GM18867 (cell line): ENCODE results near the gene ABCG2.

Experiments used
- ATAC-seq: cut with Tn5 transposase; IDR thresholded peaks from one replicate; pipeline ENCODE4 v1.9.1; 2021; ENCODE audit warnings: mild to moderate bottlenecking, moderate library complexity; ENCODE audit not compliant: unreplicated experiment

ABCG2 gene

DNA sequence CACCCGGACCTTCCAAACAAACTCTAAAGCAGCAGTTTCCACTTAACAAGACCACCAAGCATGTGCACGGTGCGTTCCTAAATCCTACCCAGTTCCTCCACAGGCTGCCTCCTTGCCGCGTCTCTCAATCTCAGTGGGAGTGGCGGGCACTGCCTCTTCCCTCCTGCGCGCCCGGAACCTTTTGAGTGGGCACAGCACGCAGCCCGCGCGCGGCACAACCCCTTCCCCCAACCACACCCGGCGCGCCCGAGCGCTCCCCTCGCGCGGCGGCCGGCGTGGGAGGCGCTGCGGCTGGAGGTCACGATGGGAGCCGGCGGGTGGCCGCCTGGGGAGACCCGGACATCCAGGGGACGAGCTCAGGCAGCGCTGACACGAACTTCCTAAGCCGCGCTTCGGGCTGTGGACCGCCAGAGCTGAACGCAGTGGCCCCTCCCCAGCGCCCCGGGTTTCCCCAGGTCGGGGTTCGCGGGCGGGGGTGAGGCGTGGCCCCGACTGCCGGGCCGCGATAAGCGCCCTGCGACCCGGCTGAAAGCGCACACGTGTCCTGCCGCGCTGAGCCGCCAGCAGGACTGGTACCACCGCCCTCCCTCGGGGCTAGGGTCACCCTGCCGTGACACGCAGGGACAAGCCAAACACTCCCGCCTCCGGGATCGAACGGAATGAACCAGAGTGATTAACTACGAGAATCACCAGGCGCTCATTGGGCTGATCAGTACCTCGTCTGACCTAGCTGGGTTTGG is at the start of gene ABCG2:
TSS of gene ABCG2 (minus strand) at position 151 of the 740 bp plus-strand sequence. CDS start 18,644 bp downstream, outside the sequence.
- peak; percentile 61 for ATAC-seq

DNA sequence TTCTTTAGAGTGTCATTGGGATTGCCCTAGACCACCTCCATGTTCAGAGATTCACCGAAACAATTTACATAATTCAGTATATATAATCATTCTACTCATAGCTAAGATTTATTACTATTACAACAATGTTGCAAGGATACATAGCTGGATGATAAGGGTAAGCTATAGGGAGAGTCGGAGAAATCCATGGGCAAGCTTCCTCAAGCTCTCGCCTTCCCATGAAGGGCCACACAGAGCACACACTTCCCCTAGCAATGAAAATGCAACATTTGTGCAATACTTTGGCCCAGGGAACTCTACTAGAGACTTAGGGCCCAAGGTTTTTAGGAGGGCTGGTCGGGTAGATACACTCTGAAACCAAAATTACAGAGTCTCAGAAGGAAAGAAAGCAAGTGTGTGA is 49.7 kb upstream of the ABCG2 start:
- ATAC-seq, result no peak

DNA sequence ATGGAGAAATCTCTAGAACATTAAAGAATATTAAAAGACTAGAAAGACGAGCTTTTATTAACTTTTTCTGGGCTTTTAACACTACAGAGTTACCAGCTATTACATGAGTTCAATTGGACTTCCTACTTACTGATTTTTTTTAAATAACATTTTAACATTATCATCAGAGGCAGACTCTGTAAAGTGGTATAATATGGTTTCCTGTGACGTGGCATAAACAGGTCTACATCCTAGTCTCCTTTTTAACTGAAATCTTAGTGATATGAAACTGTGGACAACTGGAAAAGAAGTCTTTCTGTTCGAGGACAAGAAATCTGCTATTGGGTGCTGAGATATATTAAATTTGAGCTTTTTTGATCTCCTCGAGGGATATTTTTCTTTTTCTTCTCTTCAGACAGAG is 48.7 kb upstream of the ABCG2 start:
- ATAC-seq, result no peak

DNA sequence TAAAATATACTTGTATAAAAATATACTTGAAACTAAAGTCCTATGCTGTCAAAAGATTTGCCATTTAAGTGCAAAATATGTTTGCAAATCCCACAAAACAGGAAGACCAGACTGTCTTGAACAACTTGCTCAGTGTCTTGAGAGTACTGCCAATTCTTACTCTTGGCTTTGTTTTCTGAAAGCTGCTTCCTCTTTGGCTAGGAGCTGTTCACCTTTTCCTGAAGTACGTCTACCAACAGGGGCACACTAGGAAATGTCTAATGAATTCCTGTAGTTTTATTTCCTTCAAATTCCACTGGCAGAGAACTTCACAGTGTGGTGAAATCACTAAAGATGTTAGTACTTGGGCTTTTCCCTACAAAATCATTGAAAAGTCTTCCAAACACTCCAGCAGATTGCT is 46.4 kb upstream of the ABCG2 start:
- no peak for ATAC-seq

DNA sequence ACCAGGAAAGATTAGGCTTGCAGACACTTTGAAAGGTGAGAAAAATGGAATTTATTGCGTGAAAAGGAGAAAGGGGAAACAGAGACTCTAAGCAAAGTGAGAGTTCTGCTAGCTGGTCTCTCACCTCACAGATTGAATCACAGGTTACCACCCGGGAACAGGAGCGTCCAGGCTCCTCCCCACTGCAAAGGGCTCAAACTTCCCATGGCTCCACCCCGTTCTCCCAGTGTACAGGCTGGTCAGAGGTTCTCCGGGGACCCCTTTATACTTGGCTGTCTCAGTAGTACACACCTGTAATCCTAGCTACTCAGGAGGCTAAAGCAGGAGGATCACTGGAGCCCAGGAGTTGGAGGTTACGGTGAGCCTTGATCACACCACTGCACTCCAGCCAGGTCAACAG is 44.0 kb upstream of the ABCG2 start:
- no peak for ATAC-seq

DNA sequence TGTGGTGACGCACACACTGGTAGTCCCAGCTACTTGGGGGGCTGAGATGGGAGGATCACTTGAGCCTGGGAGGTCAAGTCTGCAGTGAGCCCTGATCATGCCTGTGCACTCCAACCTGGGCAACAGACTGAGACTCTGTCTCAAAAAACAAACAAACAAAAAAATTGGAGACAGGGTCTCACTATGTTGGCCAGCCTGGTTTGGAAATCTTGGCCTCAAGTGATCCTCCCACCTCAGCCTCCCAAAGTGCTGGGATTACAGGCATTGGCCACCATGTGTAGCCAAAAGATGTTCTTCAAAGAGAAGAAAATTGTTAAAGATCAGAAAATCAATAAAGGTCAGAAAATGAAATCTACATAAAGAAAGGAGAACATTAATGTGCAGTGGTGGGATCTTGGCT is 41.7 kb upstream of the ABCG2 start:
- no peak for ATAC-seq

DNA sequence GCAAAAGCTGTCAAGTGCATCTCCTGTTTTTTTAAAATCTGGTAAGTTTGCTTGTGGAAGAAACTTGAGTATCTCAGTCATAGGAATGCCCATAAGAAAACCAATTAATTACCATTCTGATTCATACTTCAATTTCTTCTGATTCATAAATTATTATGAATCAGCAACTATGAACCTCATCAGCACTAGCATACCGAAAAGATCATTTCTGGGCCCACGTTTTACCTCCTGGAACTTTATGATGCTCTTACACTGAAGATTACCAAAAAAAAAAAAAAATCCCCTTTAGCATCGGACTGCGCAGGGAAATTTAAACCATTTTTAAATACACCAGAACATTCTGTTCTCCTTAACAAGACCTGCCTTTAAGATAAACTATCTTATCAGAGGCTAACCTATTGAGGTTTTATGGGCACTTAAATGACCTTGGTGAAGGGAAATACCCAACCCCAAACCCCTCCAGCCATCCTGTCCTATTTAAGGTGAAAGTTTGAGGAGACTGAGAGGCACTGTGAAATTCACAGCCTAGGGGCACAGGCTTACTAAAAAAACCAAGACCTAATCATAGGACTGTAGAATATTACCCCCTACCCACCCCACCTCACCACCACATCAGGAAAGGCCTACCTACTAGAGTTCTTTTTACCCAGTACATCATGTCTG is 38.2 kb upstream of the ABCG2 start:
- no peak for ATAC-seq

DNA sequence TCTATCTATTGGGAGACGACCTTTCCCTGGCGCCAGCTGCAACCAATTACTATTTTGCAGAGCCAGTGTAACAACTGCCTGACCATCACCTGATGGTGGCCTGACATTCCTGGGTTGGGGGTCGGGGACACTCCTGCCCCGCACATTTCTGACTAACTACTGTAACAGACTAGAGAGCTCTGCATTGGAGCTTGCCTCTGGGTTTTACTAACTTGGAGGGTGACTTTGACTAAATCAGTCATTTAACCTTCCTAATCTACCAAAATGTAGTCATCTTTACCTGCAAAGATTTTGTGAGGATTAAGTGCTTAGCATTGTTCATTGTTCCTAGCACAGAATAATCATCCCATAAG is 37.5 kb upstream of the ABCG2 start:
- ATAC-seq, result no peak

DNA sequence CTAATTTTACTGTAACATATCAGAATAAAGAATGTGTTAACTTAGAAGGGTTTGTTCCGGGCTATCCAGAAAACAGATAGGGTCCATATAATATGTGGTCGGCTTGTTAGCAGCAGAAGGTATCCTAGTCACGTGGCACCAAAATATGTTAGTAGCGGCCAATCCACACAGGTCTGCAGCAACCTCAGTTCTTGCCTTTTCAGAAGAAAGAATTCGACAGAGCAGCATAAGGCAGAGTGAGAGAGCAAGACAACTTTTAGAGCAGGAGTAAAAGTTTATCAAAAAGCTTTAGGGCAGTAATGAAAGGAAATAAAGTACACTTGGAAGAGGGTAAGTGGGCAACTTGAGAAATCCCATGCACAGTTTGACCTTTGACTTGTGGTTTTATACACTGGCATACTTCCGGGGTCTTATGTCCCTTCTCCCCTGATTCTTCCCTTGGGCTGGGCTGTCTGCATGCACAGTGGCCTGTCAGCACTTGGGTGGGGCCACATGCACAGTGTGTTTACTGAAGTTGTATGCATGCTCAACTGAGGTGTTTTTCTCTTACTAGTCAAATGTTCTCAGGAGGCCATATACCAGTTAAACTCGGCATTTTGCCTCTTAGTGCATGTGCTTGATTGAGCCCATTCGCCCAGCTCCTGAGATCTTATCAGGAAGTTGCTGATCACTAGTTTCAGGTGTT is 37.0 kb upstream of the ABCG2 start:
- ATAC-seq, result no peak

DNA sequence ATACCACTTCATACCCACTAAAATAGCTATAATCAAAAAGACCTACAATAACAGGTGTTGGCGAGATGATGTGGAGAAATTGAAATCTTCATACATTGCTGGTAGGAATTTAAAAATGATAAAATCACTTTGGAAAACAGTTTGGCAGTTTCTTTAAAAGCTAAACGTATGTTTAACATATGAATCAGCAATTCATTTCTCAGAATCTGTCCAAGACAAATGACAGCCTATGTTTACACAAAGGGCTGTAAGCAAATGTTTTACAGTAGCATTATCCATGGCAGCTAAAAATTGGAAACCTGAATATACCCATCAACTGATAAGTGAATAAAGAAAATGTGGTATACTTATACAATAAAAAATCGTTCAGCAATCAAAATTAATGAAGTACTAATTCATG is 33.0 kb upstream of the ABCG2 start:
- ATAC-seq, result no peak

DNA sequence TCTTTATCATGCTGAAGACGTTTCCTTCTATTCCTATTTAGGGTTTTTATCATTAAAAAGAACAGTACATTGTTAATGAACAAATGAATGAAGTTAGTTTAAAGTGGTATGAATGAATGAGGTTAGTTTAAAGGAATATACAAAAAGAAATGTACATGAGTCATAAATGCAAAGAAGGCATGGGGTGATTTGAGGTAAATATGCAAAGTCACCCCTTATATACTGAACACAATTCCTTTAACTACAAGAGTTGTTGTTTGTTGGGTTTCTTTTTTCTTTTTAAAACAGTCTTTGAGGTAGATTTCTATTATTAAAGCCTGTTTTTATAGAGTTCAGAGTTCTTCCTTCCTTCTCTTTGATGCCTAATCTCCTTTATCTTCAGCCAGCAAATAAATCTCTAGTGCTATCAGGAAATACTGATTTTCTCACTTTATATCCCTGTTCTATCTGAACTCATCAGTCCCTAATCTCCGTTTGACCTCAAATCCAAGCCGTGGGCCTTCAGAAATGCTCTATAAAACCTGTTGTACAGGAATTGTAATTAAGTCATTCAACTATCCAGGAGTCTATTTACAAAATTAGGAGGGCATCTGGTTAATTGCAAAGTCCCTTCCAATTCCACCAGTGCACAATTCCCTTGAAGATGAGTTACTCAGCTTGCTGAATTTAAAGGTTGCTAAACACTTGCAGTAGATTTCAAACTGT is 31.6 kb upstream of the ABCG2 start:
- ATAC-seq, result no peak

DNA sequence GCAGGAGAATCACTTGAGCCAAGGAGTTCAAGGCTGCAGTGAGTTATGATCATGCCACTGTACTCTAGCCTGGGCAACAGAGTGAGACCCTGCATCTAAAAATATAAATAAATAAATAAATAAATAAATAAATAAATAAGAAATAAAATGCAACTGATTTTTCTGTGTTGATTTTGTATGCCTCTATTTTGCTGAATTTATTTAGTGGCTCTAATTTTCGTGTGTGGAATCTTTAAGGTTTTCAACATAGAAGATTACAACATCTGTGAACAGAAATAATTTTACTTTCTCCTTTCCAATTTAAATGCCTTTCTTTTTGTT is 30.9 kb upstream of the ABCG2 start:
- no peak for ATAC-seq

DNA sequence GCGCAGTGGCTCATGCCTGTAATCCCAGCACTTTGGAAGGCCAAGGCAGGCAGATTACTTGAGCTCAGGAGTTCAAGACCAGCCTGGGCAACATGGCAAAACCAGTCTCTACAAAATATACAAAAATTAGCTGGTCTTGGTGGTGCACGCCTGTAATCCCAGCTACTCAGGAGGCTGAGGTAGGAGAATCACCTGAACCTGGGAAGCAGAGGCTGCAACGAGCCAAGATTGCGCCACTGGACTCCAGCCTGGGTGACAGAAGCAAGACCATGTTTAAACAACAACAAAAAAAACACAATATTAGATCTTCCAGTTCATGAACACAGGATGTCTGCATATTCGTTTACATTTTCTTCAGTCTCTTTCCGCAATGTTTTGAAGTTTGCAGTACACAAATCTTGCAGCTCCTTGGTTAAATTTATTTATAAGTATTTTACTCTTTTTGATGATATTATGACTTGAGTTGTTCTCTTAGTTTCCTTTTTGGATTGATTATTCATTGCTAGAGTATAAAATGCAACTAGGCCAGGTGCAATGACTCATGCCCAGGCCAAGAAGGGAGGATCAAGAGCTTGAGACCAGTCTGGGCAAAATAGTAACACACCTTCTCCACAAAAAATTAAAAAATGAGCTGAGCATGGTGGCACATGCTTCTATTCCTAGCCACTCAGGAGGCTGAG is 30.4 kb upstream of the ABCG2 start:
- ATAC-seq, result no peak

DNA sequence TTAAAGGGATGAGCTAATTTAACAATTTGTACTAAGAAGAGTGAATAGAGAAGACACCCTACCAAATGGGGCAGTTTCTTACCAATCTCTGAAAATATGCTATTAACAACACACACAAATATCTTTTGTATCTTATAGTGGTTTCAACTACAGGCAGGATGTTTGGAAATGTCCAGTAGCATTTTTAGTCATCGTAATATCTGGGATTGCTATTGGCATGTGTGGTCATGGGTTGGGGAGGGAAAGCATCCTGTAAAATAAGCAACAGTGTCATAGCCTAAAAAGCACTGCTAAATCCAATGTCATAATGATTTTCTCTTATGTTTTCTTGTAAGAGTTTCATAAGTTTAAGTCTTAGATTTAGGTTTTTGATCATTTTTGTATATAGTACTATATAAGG is 29.3 kb upstream of the ABCG2 start:
- no peak for ATAC-seq

DNA sequence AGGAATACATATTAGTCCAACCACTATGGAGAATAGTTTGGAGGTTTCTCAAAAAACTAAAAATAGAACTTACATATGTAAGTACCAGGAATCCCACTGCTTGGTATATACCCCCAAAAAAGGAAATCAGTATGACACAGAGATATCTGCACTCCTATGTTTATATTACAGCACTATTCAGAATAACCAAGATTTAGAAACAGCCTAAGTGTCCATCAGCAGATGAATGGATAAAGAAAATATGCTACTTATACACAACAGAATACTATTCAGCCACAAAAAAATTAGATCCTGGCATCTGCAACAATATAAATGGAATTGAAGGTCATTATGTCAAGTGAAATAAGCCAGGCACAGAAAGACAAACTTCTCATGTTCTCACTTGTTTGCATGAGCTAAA is 27.5 kb upstream of the ABCG2 start:
- ATAC-seq, result no peak

DNA sequence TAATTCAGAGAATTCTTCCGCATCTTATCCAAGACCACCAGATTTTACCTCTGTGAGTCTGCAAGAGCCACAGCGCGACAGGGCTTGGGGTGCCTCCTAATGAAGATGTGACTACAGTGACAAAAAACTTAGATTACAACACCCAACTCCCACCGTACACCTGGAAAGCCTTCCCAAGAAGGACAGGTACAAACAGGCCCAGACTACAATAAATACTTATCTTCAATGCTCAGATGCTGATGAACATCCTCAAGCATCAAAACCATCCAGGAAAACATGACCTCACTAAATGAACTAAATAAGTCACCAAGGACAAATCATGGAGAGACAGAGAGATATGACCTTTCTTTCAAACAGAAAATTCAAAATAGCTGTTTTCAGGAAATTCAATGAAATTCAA is 20.8 kb upstream of the ABCG2 start:
- no peak for ATAC-seq

DNA sequence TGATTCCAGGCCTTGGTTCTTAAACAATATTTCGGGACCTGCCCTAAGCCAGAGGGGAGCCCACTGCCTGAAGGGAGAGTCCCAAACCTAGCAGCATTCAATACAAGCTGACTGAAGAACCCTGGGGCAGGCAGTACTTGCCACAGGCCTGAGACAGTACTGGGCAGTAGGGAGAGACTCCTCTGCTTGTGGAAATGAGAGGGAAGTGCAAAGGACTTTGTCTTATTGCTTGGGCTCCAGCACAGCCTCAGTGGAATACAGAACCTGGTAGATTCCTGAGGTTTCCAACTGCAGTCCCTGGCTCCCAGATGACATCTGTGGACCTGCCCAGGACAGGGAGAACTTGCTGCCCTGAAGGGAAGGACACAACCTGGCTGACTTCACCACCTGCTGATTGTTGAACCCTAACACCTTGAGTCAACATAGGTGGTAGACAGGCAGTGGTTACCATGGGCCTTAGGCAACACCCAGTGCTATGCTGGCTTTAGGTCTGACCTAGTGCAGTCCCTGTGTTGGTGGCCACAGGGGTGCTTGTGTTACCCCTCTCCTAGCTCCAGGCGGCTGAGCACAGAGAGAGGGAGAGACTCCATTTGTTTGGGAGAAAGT is 20.3 kb upstream of the ABCG2 start:
- no peak for ATAC-seq

DNA sequence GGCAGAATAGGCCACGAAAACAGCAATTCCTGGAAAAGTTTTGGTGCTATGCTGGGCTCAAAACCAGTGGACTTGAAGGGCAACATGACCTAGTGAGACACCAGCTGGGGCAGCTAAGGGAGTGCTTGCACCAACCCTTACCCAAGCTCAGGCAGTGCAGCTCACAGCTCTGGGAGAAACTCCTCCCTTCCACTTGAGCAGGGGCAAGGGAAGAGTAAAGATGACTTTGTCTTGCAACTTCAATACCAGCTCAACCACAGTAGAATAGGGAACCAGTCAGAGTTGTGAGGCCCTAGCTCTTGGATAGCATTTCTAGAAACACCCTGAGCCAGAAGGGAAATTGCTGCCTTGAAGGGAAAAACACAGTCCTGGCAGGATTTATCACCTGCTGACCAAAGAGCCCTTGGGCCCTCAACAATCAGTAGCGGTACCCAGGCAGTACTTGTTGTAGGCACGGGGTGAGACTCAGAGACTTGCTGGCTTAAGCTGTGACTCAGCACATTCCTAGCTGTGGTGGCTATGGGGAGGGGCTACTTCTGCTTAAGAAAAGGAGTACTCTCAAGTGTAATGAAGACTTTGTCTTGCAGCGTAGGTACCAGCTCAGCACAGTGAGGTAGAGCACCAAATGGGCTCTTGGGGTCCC is 19.7 kb upstream of the ABCG2 start:
- no peak for ATAC-seq

DNA sequence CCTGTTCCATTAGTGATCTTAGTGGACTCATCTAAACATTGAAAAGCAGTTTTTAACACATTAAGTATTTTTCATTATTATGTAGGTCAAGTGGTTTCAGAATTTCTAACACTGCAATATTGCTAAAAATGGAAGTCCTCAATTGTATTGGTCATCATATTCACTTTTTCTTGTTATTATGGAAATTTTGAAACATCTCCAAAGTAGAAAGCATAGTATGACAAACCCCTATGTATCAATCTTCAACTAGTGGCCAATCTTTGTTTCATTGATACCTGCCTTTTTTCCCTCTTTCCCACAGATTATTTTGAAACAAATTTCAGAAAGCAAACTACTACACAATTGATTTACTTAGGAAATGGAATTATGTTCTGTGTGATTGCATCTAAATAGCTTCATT is 14.5 kb upstream of the ABCG2 start:
- ATAC-seq, result no peak

DNA sequence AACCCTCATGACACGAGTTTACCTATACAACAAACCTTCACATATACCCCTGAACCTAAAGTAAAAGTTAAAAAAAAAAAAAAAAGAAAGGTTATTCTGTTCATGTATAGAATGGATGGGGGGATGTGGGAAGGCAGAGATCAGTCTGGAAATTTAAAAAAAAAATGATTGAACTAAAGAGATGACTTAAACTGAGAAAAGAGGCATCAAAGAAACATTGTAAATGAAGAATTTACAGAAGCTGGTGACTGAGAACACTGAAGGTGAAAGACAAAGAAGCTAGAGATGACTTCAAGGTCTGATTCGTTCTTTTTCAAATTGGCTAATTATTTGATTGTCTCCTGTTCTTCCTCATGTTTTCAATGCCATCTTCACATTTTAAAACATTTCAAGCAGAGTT is 12.8 kb upstream of the ABCG2 start:
- no peak for ATAC-seq
